SKM-1 treated with dmso at 0.1 percent for 144 hours (cell line): ENCODE measurements around the gene C1QBP.
"Not testable (repeated sequence)": the region's sequence is repeated elsewhere in the genome, so short reads cannot be mapped to it uniquely, and the experiment has no call there.

Experiments used
- DNase-seq: peaks from one replicate; lab custom pipeline; 2025; ENCODE audit not compliant: unreplicated experiment; lab: John Stamatoyannopoulos, UW

Gene C1QBP, protein sequence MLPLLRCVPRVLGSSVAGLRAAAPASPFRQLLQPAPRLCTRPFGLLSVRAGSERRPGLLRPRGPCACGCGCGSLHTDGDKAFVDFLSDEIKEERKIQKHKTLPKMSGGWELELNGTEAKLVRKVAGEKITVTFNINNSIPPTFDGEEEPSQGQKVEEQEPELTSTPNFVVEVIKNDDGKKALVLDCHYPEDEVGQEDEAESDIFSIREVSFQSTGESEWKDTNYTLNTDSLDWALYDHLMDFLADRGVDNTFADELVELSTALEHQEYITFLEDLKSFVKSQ

DNA sequence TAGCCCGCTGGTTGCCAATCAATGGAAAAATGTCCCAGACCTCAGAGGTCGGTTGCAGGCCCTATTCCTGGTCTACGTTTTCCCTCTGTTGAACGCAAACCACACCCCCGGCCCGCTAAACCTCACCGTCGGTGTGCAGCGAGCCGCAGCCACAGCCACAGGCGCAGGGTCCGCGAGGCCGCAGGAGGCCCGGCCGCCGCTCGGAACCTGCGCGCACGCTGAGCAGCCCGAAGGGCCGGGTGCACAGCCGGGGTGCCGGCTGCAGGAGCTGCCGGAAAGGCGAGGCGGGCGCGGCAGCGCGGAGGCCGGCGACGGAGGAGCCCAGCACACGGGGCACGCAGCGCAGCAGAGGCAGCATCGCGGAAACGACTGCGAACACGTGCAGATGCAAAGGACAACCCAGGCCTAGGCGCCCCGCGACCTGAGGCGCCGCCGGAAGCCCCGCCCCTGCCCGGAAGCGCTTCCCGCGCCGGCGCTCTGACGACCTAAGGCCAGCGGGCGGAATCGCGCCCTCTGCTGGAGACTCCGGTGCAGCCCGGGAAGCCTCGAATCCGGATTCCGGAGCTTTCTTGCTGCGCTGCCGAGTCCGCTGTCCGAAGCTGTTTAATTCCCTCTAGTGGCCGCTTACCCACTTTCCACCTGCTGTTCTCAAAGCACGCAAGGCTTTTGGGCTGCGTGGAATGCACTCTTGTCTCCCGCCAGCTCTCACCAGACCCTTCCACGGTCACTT lies at the start of gene C1QBP:
Gene C1QBP (minus strand): TSS at position 440 of the 730 bp plus-strand sequence. CDS start 82 bp downstream, at position 358.
- DNase-seq = peak; percentile 78

DNA sequence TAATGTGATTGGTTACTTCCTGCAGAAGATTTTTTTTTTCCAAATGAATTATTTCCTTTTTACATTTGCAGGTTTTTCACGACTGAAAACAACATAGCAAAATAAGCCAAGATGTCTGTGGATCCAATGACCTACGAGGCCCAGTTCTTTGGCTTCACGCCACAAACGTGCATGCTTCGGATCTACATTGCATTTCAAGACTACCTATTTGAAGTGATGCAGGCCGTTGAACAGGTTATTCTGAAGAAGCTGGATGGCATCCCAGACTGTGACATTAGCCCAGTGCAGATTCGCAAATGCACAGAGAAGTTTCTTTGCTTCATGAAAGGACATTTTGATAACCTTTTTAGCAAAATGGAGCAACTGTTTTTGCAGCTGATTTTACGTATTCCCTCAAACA lies 49.8 kb upstream of the C1QBP start:
- DNase-seq = no peak

DNA sequence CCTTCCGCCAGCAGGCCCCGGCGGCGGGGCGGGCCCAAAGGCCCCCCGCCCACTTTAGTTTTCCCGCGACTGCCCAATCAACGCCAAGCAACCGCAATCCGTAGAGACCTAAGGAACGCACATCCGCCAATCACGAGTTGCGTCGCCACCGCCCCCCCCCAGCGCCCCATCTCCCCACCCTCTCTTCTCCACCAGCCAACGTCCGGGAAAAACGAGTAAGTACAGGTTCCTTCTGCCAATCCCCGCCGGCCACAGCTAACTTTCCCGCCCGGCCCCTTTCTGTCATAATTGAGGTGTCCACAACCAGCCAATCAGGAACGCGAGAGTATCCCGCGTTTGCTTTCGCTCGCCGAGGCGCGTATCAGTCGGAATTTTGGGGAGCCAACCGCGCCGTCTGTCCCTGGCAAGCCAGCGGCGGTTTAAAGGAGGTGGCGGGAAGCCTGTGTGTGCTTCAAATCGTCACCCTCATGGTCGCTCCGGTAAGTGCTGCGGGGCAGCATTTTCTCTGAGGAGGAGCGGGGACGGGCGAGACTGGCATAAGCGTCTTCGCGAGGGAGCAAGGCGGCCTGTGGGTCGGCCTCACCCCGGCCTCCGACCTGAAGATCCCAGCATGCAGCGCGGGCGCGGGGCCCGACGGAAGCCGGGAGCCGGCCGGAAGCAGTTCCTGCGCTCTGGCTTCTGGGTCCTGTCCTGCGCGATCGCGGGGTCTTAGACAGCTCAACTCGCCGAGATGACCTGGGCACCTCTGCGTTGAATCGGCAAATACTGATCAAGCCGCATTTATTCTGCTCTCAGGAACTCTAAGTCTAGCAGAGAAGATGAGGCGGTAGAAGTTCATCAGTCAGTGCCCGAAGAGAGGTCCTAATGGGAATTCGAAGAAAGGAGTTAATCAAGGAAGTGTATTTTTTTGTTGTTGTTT lies 47.5 kb upstream of the C1QBP start, which contains the start of gene MIS12:
Gene MIS12 (plus strand): TSS at position 361 of the 919 bp plus-strand sequence. CDS start 2,297 bp downstream, outside the sequence.
- DNase-seq = peak; percentile 90

DNA sequence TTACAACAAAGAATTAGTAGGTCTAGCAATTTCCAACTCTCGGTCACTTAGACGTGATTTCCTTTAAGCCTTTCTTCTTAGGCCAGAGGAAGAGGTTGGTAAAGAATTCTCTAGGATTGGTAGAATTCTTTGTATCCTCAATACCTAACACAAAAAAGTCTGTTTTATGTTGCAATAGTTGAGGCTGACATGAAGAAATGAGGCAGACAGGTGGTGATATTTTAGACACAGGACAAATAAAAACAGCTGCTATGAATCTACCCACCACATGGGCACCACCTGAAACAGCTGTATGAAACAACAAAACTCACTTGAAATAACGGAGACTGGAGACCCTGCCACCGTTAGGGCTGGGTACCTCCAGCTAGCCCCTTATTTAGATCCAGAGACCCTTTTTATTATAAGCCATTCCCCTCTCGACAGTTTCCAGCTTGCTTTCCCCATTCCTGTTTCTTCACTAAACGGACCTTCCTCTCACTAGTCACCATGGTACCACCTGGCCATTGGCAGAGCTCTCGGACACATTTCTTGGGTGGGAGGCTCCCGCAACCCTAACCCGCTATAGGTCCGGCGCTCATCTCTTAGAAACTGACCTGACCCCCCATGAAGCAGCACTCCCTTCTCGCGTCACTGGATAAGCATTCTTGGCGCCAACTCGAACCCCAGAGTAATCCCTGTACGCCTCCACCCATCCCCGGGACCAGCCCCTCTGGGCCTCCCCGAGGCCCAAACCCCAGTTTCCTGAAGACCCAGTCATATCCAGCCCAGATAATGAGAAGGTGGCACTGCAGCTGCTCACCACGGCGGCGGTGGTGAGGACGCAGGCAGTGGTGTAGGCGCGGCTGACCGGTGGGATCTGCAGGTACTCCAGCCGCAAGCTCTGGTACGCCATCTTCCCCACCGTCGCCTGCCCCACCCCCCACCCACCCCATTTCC lies 46.6 kb upstream of the C1QBP start, which contains the start of gene DERL2:
Gene DERL2 (minus strand): TSS at position 909 of the 936 bp plus-strand sequence. CDS start 17 bp downstream, at position 892.
- DNase-seq = no peak

DNA sequence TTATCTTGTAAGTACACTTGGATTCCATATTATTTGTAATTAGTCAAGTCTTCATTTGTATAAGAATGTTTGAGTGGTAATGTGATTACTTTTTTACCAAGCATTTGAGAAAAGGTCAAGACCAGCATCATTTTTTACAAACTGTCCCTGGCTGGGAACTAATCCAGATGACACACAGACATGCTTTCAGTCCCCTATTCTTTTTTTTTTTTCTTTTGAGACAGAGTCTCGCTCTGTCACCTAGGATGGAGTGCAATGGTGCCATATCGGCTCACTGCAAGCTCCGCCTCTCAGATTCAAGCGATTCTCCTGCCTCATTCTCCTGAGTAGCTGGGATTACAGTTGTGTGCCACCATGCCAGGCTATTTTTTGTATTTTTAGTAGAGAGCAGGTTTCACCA lies 42.5 kb upstream of the C1QBP start:
- DNase-seq = no peak

DNA sequence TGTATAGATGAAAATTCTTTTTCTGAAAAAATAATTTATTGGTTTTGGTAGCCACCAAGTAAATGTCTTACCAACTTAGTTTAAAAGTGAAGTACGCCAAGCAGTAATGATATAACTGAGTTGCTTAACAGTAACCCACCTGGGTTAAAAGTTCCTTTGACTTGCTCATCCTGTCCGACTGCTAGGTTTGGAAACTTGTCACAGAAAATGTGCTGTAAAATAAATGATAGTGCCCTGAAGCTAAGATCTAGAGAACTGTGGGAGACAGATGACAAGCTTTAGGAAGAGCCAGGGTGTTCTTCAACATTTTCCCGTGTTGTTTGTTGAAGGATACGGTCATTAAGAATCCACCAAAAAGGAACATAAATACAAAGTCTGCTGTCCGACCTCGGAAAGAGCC lies 42.0 kb upstream of the C1QBP start:
- no peak for DNase-seq

DNA sequence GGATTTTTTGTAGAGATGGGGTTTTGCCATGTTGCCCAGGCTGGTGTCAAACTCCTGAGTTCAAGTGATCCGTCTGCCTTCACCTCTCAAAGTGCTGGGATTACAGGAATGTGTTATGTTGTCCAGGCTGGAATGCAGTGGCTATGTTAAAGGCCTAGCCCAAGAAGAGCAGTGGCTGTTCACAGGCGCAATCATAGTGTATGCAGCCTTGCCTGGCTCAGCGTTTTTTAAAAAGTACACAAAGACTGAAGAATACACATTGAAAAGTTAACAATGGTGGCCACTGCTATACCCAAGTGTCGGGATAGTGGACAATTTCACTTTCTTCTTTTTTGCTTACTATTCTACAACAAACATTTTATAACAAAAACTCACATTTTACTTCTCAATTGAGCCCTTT lies 40.0 kb upstream of the C1QBP start:
- DNase-seq = no peak

DNA sequence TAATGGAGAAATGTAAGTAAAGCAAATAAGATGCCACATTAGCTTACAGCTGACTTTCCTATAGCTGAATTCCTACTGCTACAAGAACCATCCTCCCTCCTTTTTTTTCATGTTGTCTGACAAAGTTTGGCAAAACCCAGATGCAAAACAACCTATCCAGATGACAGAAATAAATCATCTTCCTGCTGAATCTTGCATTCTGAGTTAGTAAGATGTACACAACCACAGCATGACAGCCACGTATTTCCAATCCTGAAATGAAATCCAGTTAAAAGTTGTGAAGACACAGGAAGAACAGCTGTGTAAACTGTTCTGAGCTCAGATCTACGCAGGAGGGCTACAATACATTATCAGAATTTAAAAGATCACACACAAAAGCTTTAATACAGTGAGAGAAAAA lies 35.0 kb upstream of the C1QBP start:
- DNase-seq = no peak

DNA sequence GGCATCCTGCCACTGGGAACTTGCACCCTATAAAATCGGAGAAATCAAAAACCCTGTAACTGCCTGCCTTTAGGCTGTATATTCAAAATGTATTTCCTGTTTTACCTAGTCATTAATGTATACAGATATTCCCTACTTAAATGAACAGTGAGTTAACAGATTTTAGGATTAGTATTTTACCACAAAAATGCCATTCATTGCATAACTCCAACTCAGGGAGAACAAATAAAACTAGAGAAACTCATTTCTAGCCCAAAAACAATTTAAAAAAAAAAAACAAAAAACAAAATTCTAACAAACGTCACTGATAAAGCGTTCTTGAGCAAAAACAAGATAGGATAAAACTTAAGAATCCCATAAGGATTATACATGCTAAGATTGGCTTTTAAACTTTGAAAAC lies 33.6 kb upstream of the C1QBP start:
- no peak for DNase-seq

DNA sequence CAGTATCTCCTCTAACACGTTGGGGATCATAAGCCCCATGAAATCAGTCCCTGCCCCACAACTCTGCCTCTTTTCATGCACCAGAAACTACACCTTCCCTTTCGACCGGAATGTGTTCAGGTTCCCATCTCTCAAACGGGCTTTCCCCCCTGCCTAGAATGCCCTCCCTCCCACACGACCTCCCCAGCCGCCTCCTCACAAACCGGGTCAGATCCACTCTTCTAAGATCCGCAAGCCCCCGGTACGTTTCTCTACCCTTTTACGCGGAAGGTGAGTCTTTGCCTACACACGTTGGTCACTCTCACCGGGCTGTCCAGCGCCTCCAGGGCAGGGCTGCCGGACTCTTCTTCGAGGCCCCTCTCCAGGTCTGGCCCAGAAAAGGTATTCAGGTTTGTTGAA lies 29.1 kb upstream of the C1QBP start:
- no peak for DNase-seq

DNA sequence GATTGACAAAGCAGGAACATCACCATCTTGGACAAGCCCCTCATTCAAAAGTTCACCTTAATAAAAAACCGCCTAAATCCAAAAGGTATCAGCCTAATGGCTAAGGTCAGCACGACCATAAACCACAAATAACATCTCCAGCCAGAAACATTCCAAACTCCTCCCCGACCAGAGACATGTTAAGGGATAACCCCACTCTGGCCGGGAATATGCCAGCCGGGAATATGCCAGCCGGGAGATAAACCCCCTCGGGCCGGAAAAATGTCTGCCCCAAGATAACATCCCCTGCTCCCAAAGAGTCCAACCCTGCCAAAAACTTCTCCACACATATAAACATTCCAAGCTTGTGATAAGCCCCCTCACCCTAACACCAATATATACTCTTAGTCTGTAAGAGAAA lies 28.5 kb upstream of the C1QBP start:
- no peak for DNase-seq

DNA sequence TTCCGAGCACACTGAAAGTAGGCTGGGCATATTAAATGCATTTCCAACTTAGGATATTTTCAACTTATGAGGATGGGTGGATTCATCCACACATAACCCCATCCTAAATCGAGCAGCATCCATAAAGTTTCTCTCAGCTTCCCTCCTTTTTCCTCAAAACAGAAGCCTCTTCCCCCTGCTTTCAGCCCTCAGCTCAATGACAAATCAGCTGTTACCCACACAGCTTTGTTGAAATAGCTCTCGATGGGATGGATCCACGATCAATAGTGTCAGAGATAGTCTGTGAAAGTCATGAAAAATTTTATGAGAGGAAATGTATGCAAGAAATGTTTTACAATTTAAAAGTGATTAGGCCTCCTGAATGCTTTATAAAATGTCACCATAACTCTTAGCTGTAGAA lies 27.3 kb upstream of the C1QBP start:
- DNase-seq = no peak

DNA sequence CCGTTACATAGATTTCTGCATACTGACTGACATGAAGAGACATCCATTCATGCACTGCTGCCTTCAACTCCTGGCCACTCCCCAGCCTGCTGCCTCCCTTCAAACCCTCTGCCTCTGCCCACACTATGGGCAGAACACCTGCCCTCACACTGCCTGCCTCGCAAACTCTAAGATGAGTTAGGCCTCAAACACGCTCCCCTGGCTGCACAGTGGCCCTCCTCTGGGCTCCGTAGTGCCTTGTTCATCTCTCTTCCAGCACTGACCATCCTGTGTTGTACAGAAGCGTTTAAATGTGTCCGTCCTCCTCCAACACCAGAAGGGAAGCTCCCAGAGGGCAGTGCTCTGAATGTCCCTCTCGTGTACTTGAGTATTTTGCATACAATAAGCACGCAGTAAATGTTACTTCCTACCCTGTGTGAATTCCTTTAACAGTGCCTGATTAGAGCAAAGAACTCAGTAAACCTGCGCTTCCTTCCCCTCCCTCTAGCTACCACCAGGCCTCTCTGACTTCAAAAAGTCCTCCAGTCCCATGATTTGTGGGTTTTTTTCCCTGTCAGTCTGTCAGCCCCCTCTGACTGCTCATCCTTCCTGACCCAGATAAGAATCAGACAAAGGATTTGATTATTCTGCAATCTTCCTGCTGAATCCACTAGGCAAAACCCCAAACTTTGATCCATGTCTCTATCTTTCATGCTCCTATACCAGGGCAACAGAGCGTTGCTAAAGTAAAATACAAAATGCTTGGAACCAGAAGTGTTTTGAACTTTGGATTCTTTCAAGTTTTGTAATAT lies 26.0 kb upstream of the C1QBP start:
- no peak for DNase-seq

DNA sequence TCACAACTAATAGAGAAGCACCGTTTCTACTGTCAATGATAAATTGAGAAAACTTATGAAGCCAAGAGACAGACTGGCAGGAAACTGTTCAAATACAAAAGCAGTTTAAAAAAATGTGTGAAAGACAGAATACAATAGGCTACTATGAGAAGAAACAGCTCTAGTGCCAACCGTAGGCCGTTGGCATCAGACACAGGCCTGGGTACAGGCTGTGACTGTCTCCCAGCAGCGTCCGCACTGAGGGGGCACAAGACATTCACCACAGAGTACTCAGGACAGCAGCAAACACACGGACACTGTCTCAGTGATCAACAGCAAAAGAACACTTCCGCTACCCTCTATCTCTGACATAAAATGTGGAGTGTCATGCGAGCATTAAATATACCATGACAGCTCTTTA lies 7.8 kb upstream of the C1QBP start:
- DNase-seq = no peak

DNA sequence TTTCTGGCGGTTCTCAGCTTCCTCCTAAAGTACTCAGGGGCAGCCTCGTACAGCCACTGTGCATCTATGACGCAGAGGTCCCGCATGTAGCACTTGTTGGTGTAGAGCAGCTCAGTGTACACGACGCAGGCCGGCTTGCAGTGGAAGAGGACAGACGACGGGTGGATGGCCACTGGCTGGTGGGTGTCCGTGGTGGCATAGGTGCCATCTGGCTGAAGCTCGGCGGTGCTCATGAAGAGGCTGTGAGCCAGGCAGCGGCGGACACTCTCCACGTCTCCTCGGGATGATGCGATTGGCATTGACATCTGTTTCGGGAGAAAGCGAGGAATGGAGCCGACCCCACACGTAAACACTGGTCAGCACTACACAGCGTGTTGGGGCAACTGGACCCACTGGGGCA lies 5.3 kb upstream of the C1QBP start:
- no peak for DNase-seq

DNA sequence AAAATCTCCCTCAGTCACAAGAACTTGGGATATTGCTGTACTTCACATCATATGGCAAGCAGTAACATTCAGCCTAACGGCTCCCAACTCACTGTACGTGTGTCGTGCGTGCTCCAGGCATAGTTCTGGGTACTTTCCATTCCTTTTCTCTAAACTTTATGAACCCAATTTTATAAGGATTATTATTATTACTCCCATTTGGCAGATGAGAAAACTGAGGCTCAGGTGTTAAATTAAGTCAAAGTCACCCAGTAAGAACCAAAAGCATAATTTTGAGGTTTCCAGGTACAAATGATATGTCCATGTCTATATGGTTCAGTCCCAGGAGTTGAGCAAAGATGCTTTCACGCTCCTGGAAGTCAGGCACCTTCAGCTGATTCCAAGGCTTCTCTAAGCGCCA lies 4.8 kb upstream of the C1QBP start:
- DNase-seq = no peak

DNA sequence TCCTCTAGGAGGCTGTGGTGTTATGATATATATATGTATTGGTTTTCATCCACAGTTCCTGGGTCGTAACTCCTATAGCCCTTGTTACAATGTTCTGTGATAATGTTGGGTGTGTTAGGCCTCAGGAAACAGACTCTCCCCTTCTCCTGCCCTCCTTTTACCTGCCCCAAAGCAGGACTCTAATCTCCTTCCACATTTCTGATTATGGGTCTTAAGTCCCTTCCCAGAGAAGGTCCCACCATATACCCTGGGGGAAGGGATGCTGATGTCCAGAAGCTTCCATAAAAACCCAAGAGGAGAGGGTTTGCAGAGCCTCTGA lies 450 bp upstream of the C1QBP start:
- DNase-seq = no peak

DNA sequence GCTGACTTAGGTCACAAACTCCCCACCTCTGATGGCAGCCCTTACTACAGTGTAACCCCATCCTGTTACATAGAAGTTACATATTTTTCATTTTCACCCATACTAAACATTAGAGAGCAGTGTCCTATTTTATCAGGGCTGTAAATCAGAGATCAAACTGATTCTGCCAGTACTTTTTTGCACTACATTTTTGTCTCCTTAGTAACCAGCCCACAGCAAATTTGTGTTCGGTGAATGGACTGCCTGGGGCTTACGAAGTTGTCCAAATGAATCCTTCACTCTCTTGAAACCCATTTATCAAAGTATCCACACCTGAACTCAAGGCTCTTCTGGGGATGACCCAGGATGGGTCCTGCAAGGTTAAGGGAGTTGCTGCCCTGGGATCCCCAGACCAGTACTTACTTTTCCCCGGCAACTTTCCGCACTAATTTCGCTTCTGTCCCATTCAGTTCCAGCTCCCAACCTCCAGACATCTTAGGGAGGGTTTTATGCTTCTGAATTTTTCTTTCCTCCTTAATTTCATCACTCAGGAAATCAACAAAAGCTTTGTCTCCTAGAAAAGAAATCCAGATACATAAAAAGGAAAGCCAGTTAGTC lies 1.1 kb downstream of the C1QBP start:
- no peak for DNase-seq

DNA sequence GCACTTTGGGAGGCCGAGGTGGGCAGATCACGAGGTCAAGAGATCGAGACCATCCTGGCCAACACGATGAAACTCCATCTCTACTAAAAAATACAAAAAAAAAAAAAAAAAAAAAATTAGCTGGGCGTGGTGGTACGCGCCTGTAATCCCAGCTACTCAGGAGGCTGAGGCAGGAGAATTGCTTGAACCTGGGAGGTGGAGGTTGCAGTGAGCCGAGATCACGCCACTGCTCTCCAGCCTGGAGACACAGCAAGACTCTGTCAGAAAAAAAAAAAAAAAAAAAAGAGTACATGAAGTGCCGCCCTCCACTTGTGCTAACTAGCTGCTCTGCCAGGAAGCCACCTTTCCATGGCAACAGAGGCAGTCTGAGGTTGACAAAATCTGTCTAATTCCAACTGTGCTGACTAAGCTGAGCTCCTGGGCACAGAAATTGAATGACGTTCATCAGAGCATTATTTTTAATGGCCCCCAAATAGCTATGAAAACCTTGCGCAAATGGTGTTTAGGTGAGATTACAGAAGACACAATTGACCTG lies 3.1 kb downstream of the C1QBP start:
- not testable (repeated sequence) for DNase-seq
